Effector memory CD8-positive, alpha-beta T cell (primary cell): ENCODE measurements around the gene VPS13D.

ENCODE experiments used
- ATAC-seq: fragments of 150-1000 bp; cut with Tn5 transposase; replicated peaks from 2 replicates; pipeline ENCODE4 v1.10.0; 2021; ENCODE audit warnings: mild to moderate bottlenecking, moderate library complexity
- DNase-seq, 3 experiments: peaks; one replicate each; pipeline ENCODE4 v3.0.0; 2021
- H3K27ac Mint-ChIP-seq, 2 donors: one replicate each; pipeline ENCODE4 v1.8.0; 2022; ENCODE audit warnings: mild to moderate bottlenecking in 2 of 2, mixed read lengths in 2 of 2, moderate library complexity in 2 of 2
- H3K27me3 Mint-ChIP-seq, 2 donors: one replicate each; pipeline ENCODE4 v1.8.0; 2022; ENCODE audit warnings: mixed read lengths in 2 of 2
- H3K36me3 Mint-ChIP-seq: one replicate; pipeline ENCODE4 v1.8.0; 2022; ENCODE audit warnings: mild to moderate bottlenecking, moderate library complexity, mixed read lengths; ENCODE audit not compliant: insufficient read depth
- H3K4me1 Mint-ChIP-seq, 2 donors: one replicate each; pipeline ENCODE4 v1.8.0; 2022; ENCODE audit warnings: low read depth in 2 of 2, mixed read lengths in 2 of 2
- H3K4me3 Mint-ChIP-seq, 2 donors: one replicate each; pipeline ENCODE4 v1.8.0; 2022; ENCODE audit warnings: mild to moderate bottlenecking in 2 of 2, mixed read lengths in 2 of 2, moderate library complexity in 2 of 2
- H3K9me3 Mint-ChIP-seq, 2 donors: one replicate each; pipeline ENCODE4 v1.8.0; 2022; ENCODE audit warnings: mixed read lengths in 2 of 2

The VPS13D gene

GRCh38 chr1:12546771-12547585 is 317.1 kb downstream of the VPS13D start:
- peaks cover 3% of the 10 kb centered on the region for H3K36me3 Mint-ChIP-seq
- no peak overlapping the region for H3K4me3 Mint-ChIP-seq
- DNase-seq (no peak), ATAC-seq (no peak)
- no peaks in the 10 kb centered on the region for H3K9me3 Mint-ChIP-seq
- peaks cover 0 to 4% of the 10 kb centered on the region in 2 donors for H3K27me3 Mint-ChIP-seq
- H3K4me1 Mint-ChIP-seq, result peaks cover 2 to 5% of the 10 kb centered on the region in 2 donors
- H3K27ac Mint-ChIP-seq, result peak overlapping the region in 1 of 2 donors; percentile 82

DNA sequence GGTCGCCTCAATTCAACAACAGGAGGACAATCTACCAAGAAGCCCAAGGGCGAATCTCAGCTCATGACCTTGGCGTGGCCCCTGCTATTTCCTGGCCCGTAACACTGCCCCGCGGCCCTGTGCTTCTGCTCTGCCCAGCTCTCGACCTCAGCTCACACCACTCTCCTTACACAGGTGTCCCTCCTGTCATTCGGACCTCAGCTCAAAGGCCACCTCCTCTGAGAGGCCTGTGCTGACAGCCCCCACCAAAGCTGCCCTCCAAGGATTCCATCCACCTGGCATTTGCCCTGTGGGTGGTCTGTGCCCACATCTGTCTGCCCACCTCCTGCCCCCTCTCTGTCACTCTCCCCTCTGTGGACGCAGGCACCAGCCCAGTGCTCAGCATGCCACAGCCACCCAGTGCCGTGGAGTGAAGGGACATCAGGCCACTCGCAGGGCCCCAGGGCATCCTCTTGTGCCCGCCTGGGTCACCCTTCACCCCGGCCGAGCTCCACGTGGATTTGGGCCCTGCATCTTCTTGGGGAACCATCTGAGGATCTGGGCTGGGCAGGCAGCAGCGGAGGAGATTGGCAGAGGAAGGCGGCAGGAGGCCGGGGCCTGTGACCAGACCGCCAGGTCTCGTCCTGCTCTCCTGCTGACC is 317.9 kb downstream of the VPS13D start:
- H3K9me3 Mint-ChIP-seq, result no peaks in the 10 kb centered on the region
- DNase-seq, result no peak
- H3K4me1 Mint-ChIP-seq, result peaks cover 2 to 5% of the 10 kb centered on the region in 2 donors
- H3K27me3 Mint-ChIP-seq, result no peaks in the 10 kb centered on the region
- H3K4me3 Mint-ChIP-seq, result no peak overlapping the region
- H3K36me3 Mint-ChIP-seq, result peaks cover 3% of the 10 kb centered on the region
- peak overlapping the region in 1 of 2 donors; percentile 82 for H3K27ac Mint-ChIP-seq
- no peak for ATAC-seq

- no peak overlapping the region for H3K27ac Mint-ChIP-seq
Observed at GRCh38 chr1:12548279-12548972, 318.6 kb downstream of the VPS13D start.

GRCh38 chr1:12548973-12549459 is 319.2 kb downstream of the VPS13D start:
- H3K27ac Mint-ChIP-seq, result no peak overlapping the region
- no peaks in the 10 kb centered on the region for H3K9me3 Mint-ChIP-seq
- DNase-seq, result no peak
- peaks cover 2 to 5% of the 10 kb centered on the region in 2 donors for H3K4me1 Mint-ChIP-seq
- no peak for ATAC-seq
- no peaks in the 10 kb centered on the region for H3K27me3 Mint-ChIP-seq
- H3K36me3 Mint-ChIP-seq, result peaks cover 3% of the 10 kb centered on the region
- H3K4me3 Mint-ChIP-seq, result no peak overlapping the region

More at GRCh38 chr1:12548279-12548972, 318.6 kb downstream of the VPS13D start:
- DNase-seq (no peak), ATAC-seq (no peak)
- Mint-ChIP-seq H3K9me3 (no peaks in the 10 kb centered on the region), H3K36me3 (peaks cover 3% of the 10 kb centered on the region), H3K4me1 (peaks cover 2 to 5% of the 10 kb centered on the region in 2 donors), H3K27me3 (no peaks in the 10 kb centered on the region), H3K4me3 (no peak overlapping the region)

DNA sequence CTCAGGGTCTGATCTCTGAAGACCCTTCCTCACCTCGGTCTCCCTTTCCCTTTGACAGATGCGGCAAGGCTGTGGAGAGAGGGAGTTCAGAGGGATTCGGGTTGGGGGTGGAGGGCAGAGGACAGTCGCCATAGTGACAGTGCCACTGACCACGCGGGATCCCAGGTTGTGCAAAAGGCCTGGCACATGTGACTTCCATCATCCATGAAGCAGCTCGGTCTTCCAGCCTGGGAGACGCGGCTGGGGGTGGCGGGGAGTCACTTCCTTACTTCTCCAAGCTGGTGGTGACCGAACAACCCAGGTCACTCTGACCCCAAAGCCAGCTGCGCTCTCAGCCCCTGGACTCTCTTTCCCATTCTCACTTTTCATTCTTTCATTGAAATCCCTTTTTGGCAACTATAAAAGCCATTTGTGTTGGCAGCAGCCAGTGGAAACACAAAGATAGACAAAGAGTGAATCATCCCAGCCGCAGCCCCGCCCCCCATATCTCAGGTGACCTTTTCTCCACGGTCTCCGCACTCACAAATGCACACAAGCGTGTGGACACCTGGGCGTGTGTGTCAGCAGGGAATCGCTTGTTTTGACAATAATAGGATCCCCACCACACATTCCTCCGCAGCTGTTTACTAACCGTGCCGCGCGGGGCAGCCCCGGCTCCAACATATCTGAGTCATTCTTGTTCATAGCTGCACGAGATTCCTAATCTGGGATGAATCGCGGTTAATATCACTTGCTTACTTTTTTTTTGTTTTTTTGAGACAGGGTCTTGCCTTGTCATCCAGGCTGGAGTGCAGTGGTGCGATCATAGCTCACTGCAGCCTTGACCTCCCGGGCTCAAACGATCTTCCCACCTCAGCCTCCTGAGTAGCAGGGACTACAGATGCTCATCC is 319.9 kb downstream of the VPS13D start:
- ATAC-seq, result no peak
- Mint-ChIP-seq H3K9me3 (no peaks in the 10 kb centered on the region), H3K36me3 (peaks cover 3% of the 10 kb centered on the region), H3K4me3 (no peak overlapping the region), H3K27ac (peak overlapping the region in 1 of 2 donors; percentile 64), H3K4me1 (peaks cover 2 to 5% of the 10 kb centered on the region in 2 donors), H3K27me3 (no peaks in the 10 kb centered on the region)
- DNase-seq, result no peak

- DNase-seq (no peak), ATAC-seq (no peak)
- Mint-ChIP-seq H3K27ac (no peak overlapping the region), H3K9me3 (no peaks in the 10 kb centered on the region), H3K27me3 (no peaks in the 10 kb centered on the region), H3K4me3 (no peak overlapping the region), H3K36me3 (peaks cover 3% of the 10 kb centered on the region), H3K4me1 (peaks cover 2 to 5% of the 10 kb centered on the region in 2 donors)
Observed at GRCh38 chr1:12551584-12551983, 321.8 kb downstream of the VPS13D start.

- Mint-ChIP-seq H3K27me3 (no peaks in the 10 kb centered on the region), H3K9me3 (no peaks in the 10 kb centered on the region), H3K36me3 (peaks cover 3% of the 10 kb centered on the region), H3K4me1 (peaks cover 2 to 5% of the 10 kb centered on the region in 2 donors), H3K27ac (no peak overlapping the region), H3K4me3 (no peak overlapping the region)
- ATAC-seq (no peak), DNase-seq (no peak)
Observed at GRCh38 chr1:12552111-12552888, 322.5 kb downstream of the VPS13D start.

GRCh38 chr1:12552951-12553921 is 323.4 kb downstream of the VPS13D start:
- H3K4me3 Mint-ChIP-seq, result no peak overlapping the region
- H3K36me3 Mint-ChIP-seq, result peaks cover 3% of the 10 kb centered on the region
- DNase-seq (no peak), ATAC-seq (no peak)
- H3K27me3 Mint-ChIP-seq, result no peaks in the 10 kb centered on the region
- H3K4me1 Mint-ChIP-seq, result peaks cover 2 to 5% of the 10 kb centered on the region in 2 donors
- H3K9me3 Mint-ChIP-seq, result no peaks in the 10 kb centered on the region
- H3K27ac Mint-ChIP-seq, result peak overlapping the region in 1 of 2 donors; percentile 78

DNA sequence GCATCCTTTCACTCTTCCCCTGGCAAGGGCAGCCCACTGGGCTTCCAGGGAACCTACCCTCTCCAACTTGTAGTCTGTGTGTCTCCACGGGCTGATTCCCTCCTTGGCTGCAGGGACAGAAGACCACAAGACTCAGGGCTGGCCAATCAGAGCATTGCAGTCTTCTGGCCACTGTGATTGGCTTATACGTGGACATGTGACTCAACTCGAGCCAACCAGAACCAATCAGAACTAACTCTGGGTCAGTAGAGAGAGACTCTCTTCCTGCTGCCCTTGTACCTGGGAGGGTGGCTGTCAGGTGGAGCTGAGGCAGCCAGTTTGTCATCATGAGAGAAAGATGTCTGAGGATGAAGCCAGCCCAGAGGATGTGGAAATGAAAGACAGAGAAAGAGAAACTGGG is 324.1 kb downstream of the VPS13D start:
- no peak overlapping the region for H3K4me3 Mint-ChIP-seq
- peaks cover 3% of the 10 kb centered on the region for H3K36me3 Mint-ChIP-seq
- ATAC-seq, result no peak
- peak overlapping the region in 1 of 2 donors; percentile 78 for H3K27ac Mint-ChIP-seq
- H3K27me3 Mint-ChIP-seq, result no peaks in the 10 kb centered on the region
- no peak for DNase-seq
- no peaks in the 10 kb centered on the region for H3K9me3 Mint-ChIP-seq
- H3K4me1 Mint-ChIP-seq, result peaks cover 2 to 5% of the 10 kb centered on the region in 2 donors

DNA sequence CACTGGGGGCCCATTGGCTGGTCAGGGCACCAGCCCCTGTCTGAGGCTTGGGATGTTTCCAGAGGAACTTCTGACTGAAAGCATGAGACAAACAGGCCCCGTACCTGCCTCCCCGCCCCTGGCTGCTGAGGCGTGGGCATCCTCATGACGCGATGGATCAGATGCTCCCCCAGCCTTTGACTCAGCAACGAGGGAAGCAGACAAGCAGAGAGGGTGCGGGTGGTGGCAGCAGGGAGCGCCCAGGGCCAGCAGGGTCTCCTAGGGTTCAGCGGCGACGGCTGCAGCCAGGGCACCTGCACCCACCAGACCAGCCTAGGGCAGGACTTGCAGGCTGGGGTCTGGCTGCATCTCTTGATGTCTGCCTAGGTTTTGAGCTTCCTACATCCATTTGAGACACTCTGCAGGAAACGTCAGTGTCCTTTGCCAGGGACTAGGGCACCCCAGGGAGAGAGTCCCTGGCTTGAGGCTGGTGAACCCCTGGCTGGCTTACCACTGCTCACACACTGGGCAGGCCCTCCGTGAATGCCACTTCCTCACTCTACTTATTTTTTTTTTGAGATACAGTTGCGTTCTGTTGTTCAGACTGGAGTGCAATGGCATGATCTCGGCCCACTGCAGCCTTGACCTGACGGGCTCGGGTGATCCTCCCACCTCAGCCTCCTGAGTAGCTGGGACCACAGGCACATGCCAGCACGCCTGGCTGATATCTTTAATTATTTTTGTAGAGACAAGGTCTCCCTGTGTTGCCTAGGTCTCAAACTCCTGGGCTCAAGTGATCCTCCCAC is 324.9 kb downstream of the VPS13D start:
- Mint-ChIP-seq H3K4me3 (no peak overlapping the region), H3K27me3 (no peaks in the 10 kb centered on the region), H3K36me3 (peaks cover 3% of the 10 kb centered on the region), H3K9me3 (no peaks in the 10 kb centered on the region), H3K27ac (peak overlapping the region in 1 of 2 donors; percentile 78), H3K4me1 (peaks cover 2 to 3% of the 10 kb centered on the region in 2 donors)
- no peak for DNase-seq
- ATAC-seq, result no peak
